ENCODE results near the gene VCL.

The VCL gene

DNA sequence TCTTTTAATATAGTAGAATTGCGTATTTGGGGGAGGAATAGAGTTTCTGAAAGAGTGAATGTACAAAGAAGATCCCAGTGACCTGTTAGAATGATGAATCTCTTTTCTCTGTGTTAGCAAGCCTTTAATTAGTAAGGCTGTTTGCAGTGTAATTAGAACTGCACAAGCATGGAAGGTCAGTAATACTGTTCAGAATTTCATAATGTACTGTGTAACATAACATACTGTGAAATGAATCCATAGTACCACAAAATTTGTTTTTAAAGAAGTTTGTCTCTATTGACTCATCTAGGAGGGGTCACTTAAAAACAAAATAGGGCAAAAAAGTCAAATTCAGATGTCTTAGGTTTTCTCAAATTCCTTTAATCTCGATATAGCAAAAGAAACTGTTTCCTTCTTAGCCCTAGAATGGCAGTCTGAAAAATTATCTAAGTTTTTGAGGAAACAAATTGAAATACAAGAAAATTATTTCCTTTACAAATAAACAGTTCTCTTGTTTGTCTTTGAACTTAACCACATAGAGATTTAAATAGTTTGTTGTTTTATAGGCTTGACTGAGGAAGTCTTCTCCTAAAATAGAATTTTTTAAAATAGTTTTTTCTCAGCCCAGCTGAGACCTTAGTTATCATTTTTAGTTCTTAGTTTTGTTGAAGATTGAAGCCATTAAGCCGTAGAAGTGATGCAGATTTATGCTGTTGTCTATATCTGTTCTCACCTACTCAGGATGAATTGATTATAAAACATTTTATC is 165.6 kb downstream of the VCL start:
- no peak for DNase-seq

DNA sequence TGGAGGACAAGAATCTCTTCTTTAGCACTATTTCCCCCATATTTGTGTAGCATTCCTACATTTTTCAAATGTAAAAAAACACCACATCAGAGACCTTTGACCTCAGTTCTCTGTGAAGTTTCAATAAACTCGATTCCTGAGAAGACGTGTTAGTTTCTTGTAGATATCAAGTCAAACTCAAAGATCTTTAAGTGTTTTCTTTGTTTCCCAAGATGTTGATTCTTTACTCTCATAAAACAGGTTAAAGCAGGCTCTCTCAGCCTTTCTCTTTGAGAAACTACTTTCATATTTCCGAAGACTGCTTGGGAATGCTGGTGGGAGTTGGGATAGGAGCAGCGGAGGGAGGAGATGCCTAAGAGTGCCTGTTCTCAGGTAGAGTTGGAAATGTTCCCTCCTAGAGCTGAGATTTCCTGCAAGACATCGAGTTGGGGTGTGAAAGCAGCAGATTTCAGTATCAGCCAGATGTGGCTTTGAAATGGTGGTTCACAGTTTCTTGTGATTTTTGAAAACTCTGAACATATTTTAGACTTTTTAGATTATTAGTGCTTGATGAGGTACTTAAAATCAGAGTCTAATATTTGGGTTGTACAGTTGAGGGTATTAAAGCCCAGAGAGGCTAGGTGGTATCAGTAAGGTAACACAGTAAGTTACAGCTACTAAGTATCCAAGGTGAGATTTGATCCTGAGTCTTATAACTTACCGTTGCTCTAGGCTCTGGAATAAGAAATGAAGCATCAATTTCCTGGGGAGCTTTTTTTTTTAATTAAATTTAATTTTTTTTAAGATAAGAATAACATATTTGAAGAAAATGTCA is 167.0 kb downstream of the VCL start:
- DNase-seq, result no peak

DNA sequence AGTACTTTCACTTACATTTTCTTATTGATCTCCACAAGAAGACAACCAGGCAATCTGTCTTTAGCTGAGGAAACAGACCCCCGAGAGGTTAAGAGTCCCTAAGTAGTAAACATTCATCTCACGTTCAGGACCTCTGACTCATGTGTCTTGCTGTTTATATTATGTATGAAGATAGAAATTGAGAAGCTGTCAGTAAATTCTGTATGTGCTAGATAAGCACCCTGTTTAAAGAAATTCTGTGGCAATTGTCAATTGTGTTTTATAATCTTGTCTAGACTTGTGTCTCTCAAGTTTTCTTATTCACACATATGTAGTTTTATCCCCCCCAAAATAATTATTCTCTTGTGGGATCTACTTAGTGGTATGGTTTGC is 167.6 kb downstream of the VCL start:
- no peak for DNase-seq

DNA sequence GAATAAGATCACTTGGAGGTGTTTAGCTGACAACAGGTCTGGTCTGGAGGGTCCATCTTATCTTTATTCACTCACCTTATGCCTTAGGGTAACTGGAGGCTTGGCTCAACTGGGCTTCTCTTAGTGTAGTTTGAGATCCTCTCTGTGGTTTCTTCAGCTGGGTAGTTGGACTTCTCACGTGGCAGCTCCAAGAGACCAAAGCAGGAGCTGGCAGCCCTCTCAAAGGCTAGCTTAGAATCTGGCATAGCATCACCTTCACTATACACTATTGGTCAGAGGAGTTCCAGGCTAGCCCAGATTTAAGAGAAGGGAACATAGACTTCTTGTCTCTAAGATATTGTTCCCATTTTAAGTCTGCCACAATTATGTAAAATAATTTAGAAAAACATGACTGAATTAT is 169.5 kb downstream of the VCL start:
- no peak for DNase-seq
